Upper lobe of right lung (tissue), 1 donor: ENCODE data around the gene RFX1. TPM values are rescaled to one million over a fixed set of nuclear protein-coding genes. Genes with fewer than 3 reads are reported as not detected.
A peak's percentile ranks its signal among the peaks of the same experiment; 100 is the strongest.

Experiments
- ATAC-seq: fragments of 200-7000 bp; cut with Tn5 transposase; one replicate; pipeline ENCODE4 v1.9.1; 2020; ENCODE audit warnings: mild to moderate bottlenecking, moderate library complexity
- DNase-seq: peaks from one replicate; pipeline ENCODE4 v3.0.0-alpha.2; 2020
- H3K27ac ChIP-seq: fragments of 200-600 bp; one replicate; pipeline ENCODE4 v1.8.0; 2022
- H3K27me3 ChIP-seq: fragments of 200-600 bp; one replicate; pipeline ENCODE4 v1.8.0; 2022; ENCODE audit warnings: mild to moderate bottlenecking
- H3K36me3 ChIP-seq: fragments of 200-600 bp; one replicate; pipeline ENCODE4 v1.8.0; 2022
- H3K4me1 ChIP-seq: fragments of 200-600 bp; one replicate; pipeline ENCODE4 v1.8.0; 2022
- H3K4me3 ChIP-seq: fragments of 200-600 bp; one replicate; pipeline ENCODE4 v1.8.0; 2022; ENCODE audit warnings: mild to moderate bottlenecking
- H3K9me3 ChIP-seq: fragments of 200-600 bp; one replicate; pipeline ENCODE4 v1.8.0; 2022
- CTCF ChIP-seq: fragments of 200-600 bp; IDR thresholded peaks from one replicate; pipeline ENCODE4 v1.8.0; 2022; ENCODE audit warnings: antibody characterized with exemption
- intact Hi-C: fragments of 100-400 bp; cut with DNase I; formaldehyde crosslinking; loops from one replicate; pipeline ENCODE4 v1.11.0; 2022
- long read RNA-seq: library from polyadenylated mRNA; unstranded; transcript quantifications from one replicate; pipeline ENCODE4 v2.0.0, GENCODE V29; 2021
- total RNA-seq: library from RNA; stranded (reverse); fragmentation: NEBNext Ultra II Directional; extraction: Animal tissue kit (Norgen Biotek cat#: 25700); gene quantifications from one replicate; pipeline ENCODE4 v1.2.1, GENCODE V29; 2021
- donor health status: DM: no; HTN: yes; CAD: no; lungs with severe emphysema.

RFX1 gene
- 17.8 TPM for total RNA-seq
- long read RNA-seq, partial matches to known transcripts, result 7 of 7 reads
- long read RNA-seq, other reads (novel, unspliced or antisense), result 0 of 7 reads

- H3K9me3 ChIP-seq, result no peaks in the 10 kb centered on the region
- no peak for TF ChIP-seq CTCF
- intact Hi-C loops, result no loop called here
- H3K36me3 ChIP-seq, result no peaks in the 10 kb centered on the region
- peak; percentile 87 for ATAC-seq
- peaks cover 35% of the 10 kb centered on the region for H3K4me1 ChIP-seq
- no peaks in the 10 kb centered on the region for H3K27me3 ChIP-seq
- peak within 1 kb of the TSS; percentile 71 for H3K4me3 ChIP-seq
- DNase-seq, result peak; percentile 100
- H3K27ac ChIP-seq, result peak within 1 kb of the TSS; percentile 100
Measured at GRCh38 chr19:14006085-14006765, at the start of gene RFX1. RFX1 (minus strand) TSS chr19:14006320; CDS start chr19:13993843, 12,477 bp downstream.

- intact Hi-C loops, result no loop called here
- DNase-seq, result no peak
- no peaks in the 10 kb centered on the region for H3K9me3 ChIP-seq
- no peak for TF ChIP-seq CTCF
- peaks cover 16% of the 10 kb centered on the region for H3K27me3 ChIP-seq
- H3K36me3 ChIP-seq, result peaks cover 10% of the 10 kb centered on the region
- H3K4me3 ChIP-seq, result no peak overlapping the region
- ATAC-seq, result no peak
- H3K27ac ChIP-seq, result no peak overlapping the region
- no peaks in the 10 kb centered on the region for H3K4me1 ChIP-seq
Measured at GRCh38 chr19:14055396-14055795, 49.3 kb upstream of the RFX1 start.

GRCh38 chr19:14054721-14055120 is 48.6 kb upstream of the RFX1 start:
- H3K36me3 ChIP-seq, result peaks cover 10% of the 10 kb centered on the region
- TF ChIP-seq CTCF, result no peak
- no peak overlapping the region for H3K4me3 ChIP-seq
- intact Hi-C loops, result no loop called here
- H3K4me1 ChIP-seq, result no peaks in the 10 kb centered on the region
- peaks cover 16% of the 10 kb centered on the region for H3K27me3 ChIP-seq
- H3K9me3 ChIP-seq, result no peaks in the 10 kb centered on the region
- peak; percentile 59 for DNase-seq
- no peak for ATAC-seq
- no peak overlapping the region for H3K27ac ChIP-seq

- DNase-seq (no peak), ATAC-seq (no peak)
- no peak for TF ChIP-seq CTCF
- peaks cover 10% of the 10 kb centered on the region for H3K27me3 ChIP-seq
- intact Hi-C loops, result no loop called here
- no peaks in the 10 kb centered on the region for H3K9me3 ChIP-seq
- no peak overlapping the region for H3K27ac ChIP-seq
- H3K4me3 ChIP-seq, result no peak overlapping the region
- H3K36me3 ChIP-seq, result peaks cover 11% of the 10 kb centered on the region
- H3K4me1 ChIP-seq, result no peaks in the 10 kb centered on the region
Measured at GRCh38 chr19:14054099-14054498, 48.0 kb upstream of the RFX1 start.

- H3K4me1 ChIP-seq, result no peaks in the 10 kb centered on the region
- H3K9me3 ChIP-seq, result no peaks in the 10 kb centered on the region
- H3K27ac ChIP-seq, result no peak overlapping the region
- H3K4me3 ChIP-seq, result no peak overlapping the region
- DNase-seq (no peak), ATAC-seq (no peak)
- peaks cover 14% of the 10 kb centered on the region for H3K36me3 ChIP-seq
- intact Hi-C loops, result no loop called here
- no peak for TF ChIP-seq CTCF
- peaks cover 4% of the 10 kb centered on the region for H3K27me3 ChIP-seq
Measured at GRCh38 chr19:14053500-14053899, 47.4 kb upstream of the RFX1 start.
